GM21367 (cell line): ENCODE data around the gene ARHGAP15.

Experiments used
- ATAC-seq: cut with Tn5 transposase; IDR thresholded peaks from one replicate; pipeline ENCODE4 v1.9.1; 2021; ENCODE audit not compliant: unreplicated experiment

Gene ARHGAP15

GRCh38 chr2:143682436-143683055 is 553.3 kb downstream of the ARHGAP15 start:
- no peak for ATAC-seq

- ATAC-seq: no peak
Measured at GRCh38 chr2:143683977-143684376, 554.8 kb downstream of the ARHGAP15 start.

GRCh38 chr2:143684551-143685320 is 555.5 kb downstream of the ARHGAP15 start:
- no peak for ATAC-seq

- no peak for ATAC-seq
Measured at GRCh38 chr2:143685421-143686078, 556.3 kb downstream of the ARHGAP15 start.

GRCh38 chr2:143686585-143687164 is 557.5 kb downstream of the ARHGAP15 start:
- no peak for ATAC-seq

- ATAC-seq: no peak
Measured at GRCh38 chr2:143688248-143688647, 559.0 kb downstream of the ARHGAP15 start.

- no peak for ATAC-seq
Measured at GRCh38 chr2:143688815-143689214, 559.6 kb downstream of the ARHGAP15 start.

- no peak for ATAC-seq
Measured at GRCh38 chr2:143689541-143689940, 560.3 kb downstream of the ARHGAP15 start.

GRCh38 chr2:143690235-143690634 is 561.0 kb downstream of the ARHGAP15 start:
- no peak for ATAC-seq

- no peak for ATAC-seq
Measured at GRCh38 chr2:143691121-143691520, 561.9 kb downstream of the ARHGAP15 start.

GRCh38 chr2:143692162-143692561 is 562.9 kb downstream of the ARHGAP15 start:
- ATAC-seq: no peak

- ATAC-seq: no peak
Measured at GRCh38 chr2:143692967-143693366, 563.7 kb downstream of the ARHGAP15 start.

- no peak for ATAC-seq
Measured at GRCh38 chr2:143694335-143694734, 565.1 kb downstream of the ARHGAP15 start.

GRCh38 chr2:143696651-143697050 is 567.4 kb downstream of the ARHGAP15 start:
- peak; percentile 75 for ATAC-seq

GRCh38 chr2:143697744-143698143 is 568.5 kb downstream of the ARHGAP15 start:
- ATAC-seq: peak; percentile 76

- no peak for ATAC-seq
Measured at GRCh38 chr2:143698352-143698751, 569.1 kb downstream of the ARHGAP15 start.

- no peak for ATAC-seq
Measured at GRCh38 chr2:143698888-143699570, 569.8 kb downstream of the ARHGAP15 start.

- no peak for ATAC-seq
Measured at GRCh38 chr2:143700865-143701264, 571.6 kb downstream of the ARHGAP15 start.

GRCh38 chr2:143701785-143702184 is 572.6 kb downstream of the ARHGAP15 start:
- ATAC-seq: no peak

- no peak for ATAC-seq
Measured at GRCh38 chr2:143702931-143703330, 573.7 kb downstream of the ARHGAP15 start.

GRCh38 chr2:143704451-143705106 is 575.4 kb downstream of the ARHGAP15 start:
- ATAC-seq: peak; percentile 74
